CD4-positive, alpha-beta T cell treated with Interleukin-21 for 1 hour (primary cell): ENCODE measurements around the gene DNAJB8.

Experiments used
- DNase-seq: peaks from one replicate; pipeline ENCODE4 v3.0.0-alpha.2; 2020

The DNAJB8 gene

GRCh38 chr3:128424508-128425069 lies 42.1 kb downstream of the DNAJB8 start:
- no peak for DNase-seq

- DNase-seq: no peak
These were observed 43.1 kb downstream of the DNAJB8 start for GRCh38 chr3:128423525-128424147.

GRCh38 chr3:128422762-128423524 lies 43.7 kb downstream of the DNAJB8 start:
- no peak for DNase-seq

- no peak for DNase-seq
These were observed 44.7 kb downstream of the DNAJB8 start for GRCh38 chr3:128421966-128422365.

GRCh38 chr3:128421439-128421836 lies 45.3 kb downstream of the DNAJB8 start:
- DNase-seq: no peak

- DNase-seq: no peak
These were observed 45.8 kb downstream of the DNAJB8 start for GRCh38 chr3:128420720-128421438.

GRCh38 chr3:128420289-128420688 lies 46.4 kb downstream of the DNAJB8 start:
- DNase-seq: no peak

- no peak for DNase-seq
These were observed 47.4 kb downstream of the DNAJB8 start for GRCh38 chr3:128419311-128419710.

GRCh38 chr3:128418900-128419299 lies 47.8 kb downstream of the DNAJB8 start:
- no peak for DNase-seq

GRCh38 chr3:128416578-128417211 lies 50.0 kb downstream of the DNAJB8 start:
- DNase-seq: no peak

GRCh38 chr3:128415773-128416577 lies 50.7 kb downstream of the DNAJB8 start:
- no peak for DNase-seq

GRCh38 chr3:128415200-128415772 lies 51.4 kb downstream of the DNAJB8 start:
- no peak for DNase-seq

- no peak for DNase-seq
These were observed 53.1 kb downstream of the DNAJB8 start for GRCh38 chr3:128413413-128414205.

- no peak for DNase-seq
These were observed 53.7 kb downstream of the DNAJB8 start for GRCh38 chr3:128413003-128413370.
